ENCODE data around the gene CNKSR2.

CNKSR2 gene

GRCh38 chrX:21412029-21412428 lies 37.8 kb downstream of the CNKSR2 start:
- Histone ChIP-seq H3K9me3 (ENCODE audit: insufficient read depth, low read length) (no peaks in the 10 kb centered on the region), H3K36me3 (ENCODE audit: low read length) (no peaks in the 10 kb centered on the region), H3K27me3 (ENCODE audit: low read length) (no peaks in the 10 kb centered on the region), H3K27ac (ENCODE audit: low read depth, low read length) (no peak overlapping the region), H2AFZ (ENCODE audit: low read depth, low read length, severe bottlenecking) (no peak overlapping the region), H3K9me2 (replicated peaks; ENCODE audit: insufficient read depth, low read length) (no peaks in the 10 kb centered on the region), H3K4me3 (ENCODE audit: insufficient read depth, low read length, poor library complexity, severe bottlenecking) (no peak overlapping the region), H3K79me2 (ENCODE audit: insufficient read depth, low read length) (no peaks in the 10 kb centered on the region), H3K4me2 (ENCODE audit: low read depth, low read length, poor library complexity, severe bottlenecking) (no peak overlapping the region), H3K9ac (ENCODE audit: low read length) (no peak overlapping the region), H4K20me1 (ENCODE audit: low read depth, low read length) (no peaks in the 10 kb centered on the region), H3F3A (ENCODE audit: insufficient read depth) (no peaks in the 10 kb centered on the region)
- TF ChIP-seq, protein P1, sequence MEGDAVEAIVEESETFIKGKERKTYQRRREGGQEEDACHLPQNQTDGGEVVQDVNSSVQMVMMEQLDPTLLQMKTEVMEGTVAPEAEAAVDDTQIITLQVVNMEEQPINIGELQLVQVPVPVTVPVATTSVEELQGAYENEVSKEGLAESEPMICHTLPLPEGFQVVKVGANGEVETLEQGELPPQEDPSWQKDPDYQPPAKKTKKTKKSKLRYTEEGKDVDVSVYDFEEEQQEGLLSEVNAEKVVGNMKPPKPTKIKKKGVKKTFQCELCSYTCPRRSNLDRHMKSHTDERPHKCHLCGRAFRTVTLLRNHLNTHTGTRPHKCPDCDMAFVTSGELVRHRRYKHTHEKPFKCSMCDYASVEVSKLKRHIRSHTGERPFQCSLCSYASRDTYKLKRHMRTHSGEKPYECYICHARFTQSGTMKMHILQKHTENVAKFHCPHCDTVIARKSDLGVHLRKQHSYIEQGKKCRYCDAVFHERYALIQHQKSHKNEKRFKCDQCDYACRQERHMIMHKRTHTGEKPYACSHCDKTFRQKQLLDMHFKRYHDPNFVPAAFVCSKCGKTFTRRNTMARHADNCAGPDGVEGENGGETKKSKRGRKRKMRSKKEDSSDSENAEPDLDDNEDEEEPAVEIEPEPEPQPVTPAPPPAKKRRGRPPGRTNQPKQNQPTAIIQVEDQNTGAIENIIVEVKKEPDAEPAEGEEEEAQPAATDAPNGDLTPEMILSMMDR (IDR thresholded peaks at IDR 0.05; ENCODE audit: insufficient read depth, low read length, poor library complexity, severe bottlenecking) = no peak

DNA sequence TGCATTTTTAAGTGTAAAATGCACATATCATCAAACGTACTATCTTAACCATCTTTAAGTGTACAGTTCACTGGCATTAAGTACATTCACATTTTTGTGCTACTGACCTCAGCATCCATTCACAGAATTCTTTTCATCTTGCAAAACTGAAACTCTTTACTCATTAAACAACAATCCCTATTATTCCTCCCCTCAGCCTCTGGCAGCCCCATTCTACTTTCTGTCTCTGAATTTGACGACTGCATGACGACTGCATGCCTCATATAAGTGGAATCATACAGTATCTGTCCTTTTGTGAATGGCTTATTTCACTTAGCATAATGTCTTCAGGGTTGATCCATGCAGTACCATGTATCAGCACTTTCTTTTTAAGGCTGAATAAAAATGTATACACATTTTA lies 38.7 kb downstream of the CNKSR2 start:
- no peak overlapping the region for H3K4me3 ChIP-seq (ENCODE audit: insufficient read depth, low read length, poor library complexity, severe bottlenecking)
- H3K9me3 ChIP-seq (ENCODE audit: insufficient read depth, low read length) = no peaks in the 10 kb centered on the region
- no peak overlapping the region for H3K9ac ChIP-seq (ENCODE audit: low read length)
- H4K20me1 ChIP-seq (ENCODE audit: low read depth, low read length) = no peaks in the 10 kb centered on the region
- no peak overlapping the region for H3K27ac ChIP-seq (ENCODE audit: low read depth, low read length)
- H2AFZ ChIP-seq (ENCODE audit: low read depth, low read length, severe bottlenecking) = no peak overlapping the region
- no peaks in the 10 kb centered on the region for H3K9me2 ChIP-seq (replicated peaks; ENCODE audit: insufficient read depth, low read length)
- no peaks in the 10 kb centered on the region for H3K79me2 ChIP-seq (ENCODE audit: insufficient read depth, low read length)
- H3K36me3 ChIP-seq (ENCODE audit: low read length) = no peaks in the 10 kb centered on the region
- H3K4me2 ChIP-seq (ENCODE audit: low read depth, low read length, poor library complexity, severe bottlenecking) = no peak overlapping the region
- H3K27me3 ChIP-seq (ENCODE audit: low read length) = no peaks in the 10 kb centered on the region
- H3F3A ChIP-seq (ENCODE audit: insufficient read depth) = no peaks in the 10 kb centered on the region
- TF ChIP-seq EZH2phosphoT487 (conservative IDR thresholded peaks at IDR 0.05; ENCODE audit: low read length) = no peak
- TF ChIP-seq, protein P1 (IDR thresholded peaks at IDR 0.05; ENCODE audit: insufficient read depth, low read length, poor library complexity, severe bottlenecking) = no peak

GRCh38 chrX:21427086-21427485 lies 52.9 kb downstream of the CNKSR2 start:
- H3F3A ChIP-seq (ENCODE audit: insufficient read depth) = no peaks in the 10 kb centered on the region
- H3K9me3 ChIP-seq (ENCODE audit: insufficient read depth, low read length) = no peaks in the 10 kb centered on the region
- no peaks in the 10 kb centered on the region for H3K79me2 ChIP-seq (ENCODE audit: insufficient read depth, low read length)
- H3K27me3 ChIP-seq (ENCODE audit: low read length) = no peaks in the 10 kb centered on the region
- H4K20me1 ChIP-seq (ENCODE audit: low read depth, low read length) = no peaks in the 10 kb centered on the region
- H3K4me3 ChIP-seq (ENCODE audit: insufficient read depth, low read length, poor library complexity, severe bottlenecking) = no peak overlapping the region
- H3K36me3 ChIP-seq (ENCODE audit: low read length) = no peaks in the 10 kb centered on the region; the same call in 1 of the 2 replicates
- no peak overlapping the region for H3K27ac ChIP-seq (ENCODE audit: low read depth, low read length)
- TF ChIP-seq, protein P1 (IDR thresholded peaks at IDR 0.05; ENCODE audit: insufficient read depth, low read length, poor library complexity, severe bottlenecking) = no peak
- TF ChIP-seq EZH2phosphoT487 (conservative IDR thresholded peaks at IDR 0.05; ENCODE audit: low read length) = no peak
- H2AFZ ChIP-seq (ENCODE audit: low read depth, low read length, severe bottlenecking) = no peak overlapping the region
- H3K9ac ChIP-seq (ENCODE audit: low read length) = no peak overlapping the region
- no peaks in the 10 kb centered on the region for H3K9me2 ChIP-seq (replicated peaks; ENCODE audit: insufficient read depth, low read length)
- H3K4me2 ChIP-seq (ENCODE audit: low read depth, low read length, poor library complexity, severe bottlenecking) = no peak overlapping the region

- Histone ChIP-seq H3K4me2 (ENCODE audit: low read depth, low read length, poor library complexity, severe bottlenecking) (no peak overlapping the region), H3K9me2 (replicated peaks; ENCODE audit: insufficient read depth, low read length) (no peaks in the 10 kb centered on the region), H3F3A (ENCODE audit: insufficient read depth) (no peaks in the 10 kb centered on the region), H3K27me3 (ENCODE audit: low read length) (no peaks in the 10 kb centered on the region), H2AFZ (ENCODE audit: low read depth, low read length, severe bottlenecking) (no peak overlapping the region), H3K9ac (ENCODE audit: low read length) (no peak overlapping the region), H3K79me2 (ENCODE audit: insufficient read depth, low read length) (no peaks in the 10 kb centered on the region), H3K9me3 (ENCODE audit: insufficient read depth, low read length) (no peaks in the 10 kb centered on the region), H3K4me3 (ENCODE audit: insufficient read depth, low read length, poor library complexity, severe bottlenecking) (no peak overlapping the region), H3K36me3 (ENCODE audit: low read length) (no peaks in the 10 kb centered on the region), H3K27ac (ENCODE audit: low read depth, low read length) (no peak overlapping the region), H4K20me1 (ENCODE audit: low read depth, low read length) (no peaks in the 10 kb centered on the region)
- TF ChIP-seq, protein P1 (IDR thresholded peaks at IDR 0.05; ENCODE audit: insufficient read depth, low read length, poor library complexity, severe bottlenecking) = no peak
- no peak for TF ChIP-seq EZH2phosphoT487 (conservative IDR thresholded peaks at IDR 0.05; ENCODE audit: low read length)
Observed at GRCh38 chrX:21437036-21437435, 62.8 kb downstream of the CNKSR2 start.

Data from SU-DHL-6 (cell line).